ENCODE data around the gene MTMR2.

- TF ChIP-seq POLR2AphosphoS5 (IDR thresholded peaks at IDR 0.05; ENCODE audit: low read depth, low read length) = no peak
- no peak for TF ChIP-seq GATA2 (CRISPR knock-in tag; IDR thresholded peaks at IDR 0.05)
- TF ChIP-seq CTCF (IDR thresholded peaks at IDR 0.05) = no peak
- no peak for TF ChIP-seq PBX3 (IDR thresholded peaks at IDR 0.05)
- no peak for TF ChIP-seq TCF12 (IDR thresholded peaks at IDR 0.05)
- no peak for TF ChIP-seq MAX (IDR thresholded peaks at IDR 0.05; ENCODE audit: low read depth)
- TF ChIP-seq FOSL2 (IDR thresholded peaks at IDR 0.05; ENCODE audit: borderline replicate concordance, low read depth) = no peak
- TF ChIP-seq EP300 (IDR thresholded peaks at IDR 0.05; ENCODE audit: borderline replicate concordance in 1 of 2, low read depth in 1 of 2, low read length in 1 of 2) = no peak
- no peak for TF ChIP-seq CHD2 (IDR thresholded peaks at IDR 0.05; ENCODE audit: low read length, partially characterized antibody)
- no peak for TF ChIP-seq RFX5 (IDR thresholded peaks at IDR 0.05; ENCODE audit: low read length)
- TF ChIP-seq JUND (IDR thresholded peaks at IDR 0.05) = no peak
- no peak for TF ChIP-seq USF2 (IDR thresholded peaks at IDR 0.05; ENCODE audit: borderline replicate concordance, low read depth, low read length)
- TF ChIP-seq REST (IDR thresholded peaks at IDR 0.05; ENCODE audit: low read depth, low read length) = no peak
Measured at GRCh38 chr11:95911369-95911759, 12.5 kb downstream of the MTMR2 start.
